HCEC 1CT (cell line): ENCODE measurements around the gene PFKFB4.

Experiments used
- DNase-seq: peaks from one replicate; pipeline ENCODE4 v3.0.0-alpha.2; 2017

The PFKFB4 gene

GRCh38 chr3:48581621-48582481, 25.2 kb upstream of the PFKFB4 start:
- DNase-seq: no peak

- no peak for DNase-seq
Observed at GRCh38 chr3:48576647-48577046, 20.0 kb upstream of the PFKFB4 start.

GRCh38 chr3:48575366-48575765, 18.8 kb upstream of the PFKFB4 start:
- no peak for DNase-seq

- DNase-seq: no peak
Observed at GRCh38 chr3:48573973-48574585, 17.5 kb upstream of the PFKFB4 start.

- DNase-seq: no peak
Observed at GRCh38 chr3:48572517-48572916, 15.9 kb upstream of the PFKFB4 start.

- no peak for DNase-seq
Observed at GRCh38 chr3:48571938-48572337, 15.3 kb upstream of the PFKFB4 start.

GRCh38 chr3:48569808-48570450, 13.3 kb upstream of the PFKFB4 start:
- no peak for DNase-seq

GRCh38 chr3:48569400-48569799, 12.8 kb upstream of the PFKFB4 start:
- DNase-seq: no peak

- no peak for DNase-seq
Observed at GRCh38 chr3:48568476-48568875, 11.9 kb upstream of the PFKFB4 start.

- DNase-seq: no peak
Observed at GRCh38 chr3:48567500-48567899, 10.9 kb upstream of the PFKFB4 start.

- DNase-seq: no peak
Observed at GRCh38 chr3:48567090-48567489, 10.5 kb upstream of the PFKFB4 start.

- DNase-seq: no peak
Observed at GRCh38 chr3:48566401-48566760, 9.8 kb upstream of the PFKFB4 start.

- DNase-seq: peak; percentile 67
Observed at GRCh38 chr3:48565591-48566400, 9.2 kb upstream of the PFKFB4 start.

- no peak for DNase-seq
Observed at GRCh38 chr3:48565186-48565585, 8.6 kb upstream of the PFKFB4 start.

GRCh38 chr3:48564667-48565066, 8.1 kb upstream of the PFKFB4 start:
- DNase-seq: no peak

DNA sequence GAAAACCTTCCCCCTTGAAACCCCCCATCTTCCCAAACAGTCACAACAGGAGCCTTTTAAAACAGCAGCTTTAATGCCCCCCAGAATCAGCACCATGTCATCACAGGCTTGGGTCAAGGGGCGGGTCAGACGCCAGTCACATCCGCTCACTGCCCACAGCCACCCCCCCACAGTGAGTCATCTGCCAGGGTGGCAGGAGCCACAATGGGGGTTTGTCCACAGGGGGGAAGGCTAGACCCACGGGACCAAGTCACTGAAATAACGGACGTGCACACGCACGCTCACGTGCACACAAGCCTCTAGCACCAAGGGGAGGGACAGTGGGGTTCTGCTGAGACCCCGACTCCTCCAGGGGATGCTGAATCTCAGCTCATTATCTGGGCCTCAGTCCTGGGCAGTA, 7.4 kb upstream of the PFKFB4 start:
- peak; percentile 75 for DNase-seq

DNA sequence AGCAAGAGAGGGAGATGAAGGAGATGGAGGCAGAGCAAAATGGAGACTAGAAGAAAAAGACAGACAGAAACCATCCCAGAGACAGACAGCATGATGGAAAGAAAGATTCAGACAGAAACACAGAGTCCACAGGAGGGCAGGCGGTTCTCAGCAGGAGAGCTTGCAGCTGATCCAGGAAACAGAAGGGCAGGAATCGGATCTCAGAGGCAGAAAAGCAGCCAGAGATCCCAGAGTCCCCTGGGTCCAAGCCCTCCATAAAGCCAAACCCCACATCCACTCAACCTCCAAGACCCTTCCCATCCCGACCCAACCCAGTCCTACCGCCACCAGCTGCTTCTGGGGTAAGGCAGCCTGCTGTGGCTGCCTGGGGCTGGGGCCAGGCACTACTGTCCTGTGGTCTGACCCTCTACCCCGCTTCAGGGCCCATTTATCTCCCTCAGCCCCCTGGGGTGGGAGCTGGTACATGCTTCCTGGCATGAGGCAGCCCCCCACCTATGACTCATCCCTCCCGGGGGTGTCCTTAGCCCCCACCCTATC, 6.8 kb upstream of the PFKFB4 start, which contains the start of gene UCN2:
Gene UCN2 (minus strand): TSS at position 400 of the 537 bp plus-strand sequence. CDS start 657 bp downstream, outside the sequence.
- DNase-seq: no peak

DNA sequence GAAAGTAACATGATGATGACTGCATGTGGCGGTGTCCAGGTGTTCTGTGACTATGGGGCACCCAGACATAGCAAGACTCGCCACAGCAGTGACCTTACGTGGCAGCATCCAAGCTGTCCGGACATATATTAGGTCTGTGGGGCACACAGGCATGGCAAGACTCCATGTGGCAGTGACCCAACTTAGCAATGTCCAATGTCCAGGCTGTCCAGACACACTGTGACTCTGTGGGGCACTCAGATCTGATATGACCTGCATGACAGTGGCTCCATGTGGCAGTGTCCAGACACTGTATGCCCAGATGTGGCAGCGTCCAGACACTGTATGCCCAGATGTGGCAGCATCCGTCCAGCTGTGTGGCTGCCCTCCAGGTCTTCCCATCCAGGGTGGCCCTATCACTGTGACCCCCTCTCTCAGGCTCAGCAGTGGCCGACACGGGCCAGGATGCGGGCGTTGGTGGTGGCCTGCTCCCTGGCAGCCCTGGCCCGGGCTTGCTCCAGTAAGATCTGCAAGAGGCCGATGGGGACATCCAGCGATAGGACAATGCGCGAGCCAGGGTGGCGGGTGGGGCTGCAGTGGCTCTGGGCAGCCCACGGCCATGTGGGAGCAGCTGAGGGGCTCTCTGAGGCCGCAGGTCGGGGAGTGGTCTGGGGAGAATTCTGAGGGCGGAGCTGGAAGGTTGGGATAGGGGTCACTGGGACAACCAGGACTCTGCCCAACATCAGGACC, 5.9 kb upstream of the PFKFB4 start:
- DNase-seq: no peak

DNA sequence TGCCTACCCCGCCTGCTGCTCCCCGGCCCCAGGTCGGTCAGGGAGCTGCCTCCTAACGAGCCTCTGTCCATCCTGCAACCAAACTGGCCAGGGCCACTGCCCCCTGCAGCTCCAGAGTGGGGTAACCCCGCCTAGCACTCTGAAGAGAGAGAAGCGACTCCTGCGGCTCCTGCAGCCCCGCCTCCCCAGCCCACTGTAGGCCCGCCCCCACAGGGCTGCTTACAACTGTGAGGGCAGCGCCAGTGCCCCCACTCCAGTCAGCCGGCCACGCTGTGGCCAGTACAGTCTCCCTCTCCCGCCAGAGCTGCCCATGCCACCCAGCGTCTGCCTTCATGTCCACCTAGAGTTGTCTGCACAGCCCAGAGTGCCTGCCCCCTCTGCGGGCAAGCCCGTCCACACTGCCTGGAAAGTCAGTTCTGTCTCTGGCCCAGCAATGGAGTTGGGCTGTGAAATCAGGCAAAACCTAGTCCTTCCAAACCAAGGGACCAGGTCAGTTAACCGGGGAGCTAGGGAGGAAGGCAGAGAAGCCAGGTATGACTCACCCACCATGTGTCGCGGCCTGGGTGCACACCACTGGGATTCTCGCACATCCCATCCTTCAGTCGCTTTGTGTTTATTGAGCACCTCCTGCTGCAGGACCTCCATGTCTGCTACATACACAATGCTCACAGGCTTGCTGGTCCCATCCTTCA, 4.6 kb upstream of the PFKFB4 start:
- peak; percentile 59 for DNase-seq

DNA sequence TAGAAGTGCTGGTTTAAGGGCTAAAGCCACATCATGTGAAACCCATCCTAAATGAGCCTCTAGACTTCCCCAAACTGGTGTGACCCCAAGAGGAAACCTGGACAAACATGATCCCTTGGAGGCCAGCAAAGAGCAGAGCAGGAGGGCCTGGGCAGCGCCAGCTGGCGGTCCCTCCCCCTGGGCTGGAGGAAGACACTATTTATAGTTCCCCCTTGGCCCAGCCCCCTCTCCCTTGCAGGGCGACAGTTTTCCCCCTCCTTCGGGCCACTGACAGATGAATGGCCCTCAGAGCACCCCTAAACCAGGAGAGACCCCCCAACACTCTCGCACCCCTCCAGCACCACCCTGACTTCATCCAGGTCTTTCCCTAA, 4.0 kb upstream of the PFKFB4 start:
- no peak for DNase-seq

- DNase-seq: no peak
Observed at GRCh38 chr3:48558493-48559134, 2.0 kb upstream of the PFKFB4 start.
